ENCODE measurements around the gene BCL2L2.

GRCh38 chr14:23286902-23287479 lies 19.6 kb upstream of the BCL2L2 start:
- TF ChIP-seq CTCF (IDR thresholded peaks at IDR 0.05; ENCODE audit: low read depth, low read length) = no peak
- TF ChIP-seq POLR2A (IDR thresholded peaks at IDR 0.05; ENCODE audit: extremely low read depth, insufficient read length) = no peak
- TF ChIP-seq MAX (IDR thresholded peaks at IDR 0.05; ENCODE audit: low read depth, low read length) = no peak

Data from NB4 (cell line).